GM23338 (cell line): ENCODE measurements around the gene BRSK2. TPM values are rescaled to one million over a fixed set of nuclear protein-coding genes. Genes with fewer than 3 reads are reported as not detected.

ENCODE experiments used
- ATAC-seq: fragments of 200-7000 bp; cut with Tn5 transposase; 3 replicates; pipeline ENCODE4 v1.9.1; 2020
- DNase-seq: peaks from one replicate; pipeline ENCODE4 v3.0.0-alpha.2; 2015; ENCODE audit warnings: low spot score
- H2AFZ ChIP-seq: fragments of 200-600 bp; sonication (generic); 2 replicates; pipeline ENCODE4 v1.8.0; 2016; ENCODE audit warnings: antibody characterized with exemption, mild to moderate bottlenecking, moderate library complexity
- H3F3A ChIP-seq: fragments of 200-600 bp; sonication (generic); replicated peaks from 2 replicates; pipeline ENCODE4 v1.8.0; 2017; ENCODE audit warnings: antibody characterized with exemption, mixed run types, low read depth
- H3K27ac ChIP-seq: fragments of 200-600 bp; sonication (generic); 2 replicates; pipeline ENCODE4 v1.6.1; 2016; ENCODE audit warnings: low read depth
- H3K27me3 ChIP-seq: fragments of 200-600 bp; sonication (generic); 2 replicates; pipeline ENCODE4 v1.8.0; 2016; ENCODE audit warnings: mild to moderate bottlenecking, mixed run types, moderate library complexity; ENCODE audit not compliant: insufficient read depth
- H3K36me3 ChIP-seq: fragments of 200-600 bp; sonication (generic); 2 replicates; pipeline ENCODE4 v1.8.0; 2016; ENCODE audit warnings: mild to moderate bottlenecking; ENCODE audit not compliant: insufficient read depth
- H3K4me1 ChIP-seq: fragments of 200-600 bp; sonication (generic); 2 replicates; pipeline ENCODE4 v1.8.0; 2016; ENCODE audit warnings: mild to moderate bottlenecking, moderate library complexity; ENCODE audit not compliant: insufficient read depth
- H3K4me2 ChIP-seq: fragments of 200-600 bp; sonication (generic); 2 replicates; pipeline ENCODE4 v1.7.1; 2017; ENCODE audit warnings: mixed run types
- H3K4me3 ChIP-seq: fragments of 200-600 bp; sonication (generic); 2 replicates; pipeline ENCODE4 v1.6.1; 2016; ENCODE audit warnings: mixed run types
- H3K79me2 ChIP-seq: fragments of 200-600 bp; sonication (generic); replicated peaks from 2 replicates; pipeline ENCODE4 v1.8.0; 2017; ENCODE audit warnings: mild to moderate bottlenecking; ENCODE audit not compliant: insufficient read depth
- H3K9me2 ChIP-seq: fragments of 200-600 bp; sonication (generic); 2 replicates; pipeline ENCODE4 v1.8.0; 2017; ENCODE audit not compliant: insufficient read depth
- H4K20me1 ChIP-seq: fragments of 200-600 bp; sonication (generic); replicated peaks from 2 replicates; pipeline ENCODE4 v1.8.0; 2017; ENCODE audit warnings: mild to moderate bottlenecking; ENCODE audit not compliant: insufficient read depth
- H3K27ac Mint-ChIP-seq: 2 replicates; pipeline ENCODE4 v1.8.0; 2020; ENCODE audit warnings: inconsistent platforms, mild to moderate bottlenecking, moderate library complexity, mixed read lengths
- H3K27me3 Mint-ChIP-seq: 3 replicates; pipeline ENCODE4 v1.8.0; 2022; ENCODE audit warnings: low read depth, mild to moderate bottlenecking, moderate library complexity, mixed read lengths, inconsistent platforms; ENCODE audit not compliant: insufficient read depth, poor library complexity
- H3K36me3 Mint-ChIP-seq: 3 replicates; pipeline ENCODE4 v1.8.0; 2021; ENCODE audit warnings: low read depth, mild to moderate bottlenecking, inconsistent platforms, moderate library complexity, mixed read lengths
- H3K4me1 Mint-ChIP-seq: 3 replicates; pipeline ENCODE4 v1.8.0; 2020; ENCODE audit warnings: mild to moderate bottlenecking, inconsistent platforms, mixed read lengths
- H3K4me3 Mint-ChIP-seq: 3 replicates; pipeline ENCODE4 v1.8.0; 2021; ENCODE audit warnings: moderate library complexity, mild to moderate bottlenecking, inconsistent platforms, mixed read lengths
- H3K9me3 Mint-ChIP-seq: 3 replicates; pipeline ENCODE4 v1.8.0; 2020; ENCODE audit warnings: moderate library complexity, mild to moderate bottlenecking, inconsistent platforms, mixed read lengths
- CREB1 ChIP-seq: fragments of 250-450 bp; sonication (Bioruptor Pico); IDR thresholded peaks from 2 replicates; pipeline ENCODE4 v1.5.0; 2020; ENCODE audit warnings: low read depth, mild to moderate bottlenecking, moderate library complexity
- JUNB ChIP-seq: IDR thresholded peaks from one replicate; pipeline ENCODE4 v1.6.1; 2016; ENCODE audit warnings: antibody characterized with exemption; ENCODE audit not compliant: unreplicated experiment
- NANOG ChIP-seq: IDR thresholded peaks from 2 replicates; pipeline ENCODE4 v1.6.1; 2016; ENCODE audit warnings: antibody characterized with exemption, borderline replicate concordance
- POLR2AphosphoS5 ChIP-seq: IDR thresholded peaks from 2 replicates; pipeline ENCODE4 v1.6.1; 2016; ENCODE audit warnings: antibody characterized with exemption, low read depth
- REST ChIP-seq: IDR thresholded peaks from one replicate; pipeline ENCODE4 v1.6.1; 2018; ENCODE audit warnings: antibody characterized with exemption; ENCODE audit not compliant: unreplicated experiment
- ZNF114 ChIP-seq: fragments of 250-450 bp; sonication (Bioruptor Pico); IDR thresholded peaks from 2 replicates; pipeline ENCODE4 v1.5.0; 2020; ENCODE audit warnings: mild to moderate bottlenecking, moderate library complexity
- polyA plus RNA-seq: library from polyadenylated mRNA; unstranded; fragments of >200 nt; fragmentation: Nextera tagmentation; extraction: Ambion mirVana; gene quantifications from 2 replicates; pipeline ENCODE4 v1.2.1, GENCODE V29; 2016
- total RNA-seq: library from RNA; depleted of rRNA; stranded (reverse); fragments of >200 nt; shearing (Covaris generic); gene quantifications from 2 replicates; pipeline ENCODE4 v1.2.3, GENCODE V29; 2014
- TF ChIP-seq, protein P1 (sequence below): fragments of 250-450 bp; sonication (Bioruptor Pico); IDR thresholded peaks from 2 replicates; pipeline ENCODE4 v1.5.0; 2020; ENCODE audit warnings: mild to moderate bottlenecking, moderate library complexity

Gene BRSK2
- total and polyA plus RNA-seq, 2 experiments from 2014 or later: 7.2 to 20.3 TPM

- no peak overlapping the region for H3K4me3 ChIP-seq
- H3K9me2 ChIP-seq: no peaks in the 10 kb centered on the region
- H2AFZ ChIP-seq: no peak overlapping the region
- TF ChIP-seq ZNF114 (CRISPR knock-in tag) (no peak), REST (no peak), POLR2AphosphoS5 (no peak), JUNB (no peak), NANOG (no peak), CREB1 (CRISPR knock-in tag) (no peak)
- TF ChIP-seq, protein P1, sequence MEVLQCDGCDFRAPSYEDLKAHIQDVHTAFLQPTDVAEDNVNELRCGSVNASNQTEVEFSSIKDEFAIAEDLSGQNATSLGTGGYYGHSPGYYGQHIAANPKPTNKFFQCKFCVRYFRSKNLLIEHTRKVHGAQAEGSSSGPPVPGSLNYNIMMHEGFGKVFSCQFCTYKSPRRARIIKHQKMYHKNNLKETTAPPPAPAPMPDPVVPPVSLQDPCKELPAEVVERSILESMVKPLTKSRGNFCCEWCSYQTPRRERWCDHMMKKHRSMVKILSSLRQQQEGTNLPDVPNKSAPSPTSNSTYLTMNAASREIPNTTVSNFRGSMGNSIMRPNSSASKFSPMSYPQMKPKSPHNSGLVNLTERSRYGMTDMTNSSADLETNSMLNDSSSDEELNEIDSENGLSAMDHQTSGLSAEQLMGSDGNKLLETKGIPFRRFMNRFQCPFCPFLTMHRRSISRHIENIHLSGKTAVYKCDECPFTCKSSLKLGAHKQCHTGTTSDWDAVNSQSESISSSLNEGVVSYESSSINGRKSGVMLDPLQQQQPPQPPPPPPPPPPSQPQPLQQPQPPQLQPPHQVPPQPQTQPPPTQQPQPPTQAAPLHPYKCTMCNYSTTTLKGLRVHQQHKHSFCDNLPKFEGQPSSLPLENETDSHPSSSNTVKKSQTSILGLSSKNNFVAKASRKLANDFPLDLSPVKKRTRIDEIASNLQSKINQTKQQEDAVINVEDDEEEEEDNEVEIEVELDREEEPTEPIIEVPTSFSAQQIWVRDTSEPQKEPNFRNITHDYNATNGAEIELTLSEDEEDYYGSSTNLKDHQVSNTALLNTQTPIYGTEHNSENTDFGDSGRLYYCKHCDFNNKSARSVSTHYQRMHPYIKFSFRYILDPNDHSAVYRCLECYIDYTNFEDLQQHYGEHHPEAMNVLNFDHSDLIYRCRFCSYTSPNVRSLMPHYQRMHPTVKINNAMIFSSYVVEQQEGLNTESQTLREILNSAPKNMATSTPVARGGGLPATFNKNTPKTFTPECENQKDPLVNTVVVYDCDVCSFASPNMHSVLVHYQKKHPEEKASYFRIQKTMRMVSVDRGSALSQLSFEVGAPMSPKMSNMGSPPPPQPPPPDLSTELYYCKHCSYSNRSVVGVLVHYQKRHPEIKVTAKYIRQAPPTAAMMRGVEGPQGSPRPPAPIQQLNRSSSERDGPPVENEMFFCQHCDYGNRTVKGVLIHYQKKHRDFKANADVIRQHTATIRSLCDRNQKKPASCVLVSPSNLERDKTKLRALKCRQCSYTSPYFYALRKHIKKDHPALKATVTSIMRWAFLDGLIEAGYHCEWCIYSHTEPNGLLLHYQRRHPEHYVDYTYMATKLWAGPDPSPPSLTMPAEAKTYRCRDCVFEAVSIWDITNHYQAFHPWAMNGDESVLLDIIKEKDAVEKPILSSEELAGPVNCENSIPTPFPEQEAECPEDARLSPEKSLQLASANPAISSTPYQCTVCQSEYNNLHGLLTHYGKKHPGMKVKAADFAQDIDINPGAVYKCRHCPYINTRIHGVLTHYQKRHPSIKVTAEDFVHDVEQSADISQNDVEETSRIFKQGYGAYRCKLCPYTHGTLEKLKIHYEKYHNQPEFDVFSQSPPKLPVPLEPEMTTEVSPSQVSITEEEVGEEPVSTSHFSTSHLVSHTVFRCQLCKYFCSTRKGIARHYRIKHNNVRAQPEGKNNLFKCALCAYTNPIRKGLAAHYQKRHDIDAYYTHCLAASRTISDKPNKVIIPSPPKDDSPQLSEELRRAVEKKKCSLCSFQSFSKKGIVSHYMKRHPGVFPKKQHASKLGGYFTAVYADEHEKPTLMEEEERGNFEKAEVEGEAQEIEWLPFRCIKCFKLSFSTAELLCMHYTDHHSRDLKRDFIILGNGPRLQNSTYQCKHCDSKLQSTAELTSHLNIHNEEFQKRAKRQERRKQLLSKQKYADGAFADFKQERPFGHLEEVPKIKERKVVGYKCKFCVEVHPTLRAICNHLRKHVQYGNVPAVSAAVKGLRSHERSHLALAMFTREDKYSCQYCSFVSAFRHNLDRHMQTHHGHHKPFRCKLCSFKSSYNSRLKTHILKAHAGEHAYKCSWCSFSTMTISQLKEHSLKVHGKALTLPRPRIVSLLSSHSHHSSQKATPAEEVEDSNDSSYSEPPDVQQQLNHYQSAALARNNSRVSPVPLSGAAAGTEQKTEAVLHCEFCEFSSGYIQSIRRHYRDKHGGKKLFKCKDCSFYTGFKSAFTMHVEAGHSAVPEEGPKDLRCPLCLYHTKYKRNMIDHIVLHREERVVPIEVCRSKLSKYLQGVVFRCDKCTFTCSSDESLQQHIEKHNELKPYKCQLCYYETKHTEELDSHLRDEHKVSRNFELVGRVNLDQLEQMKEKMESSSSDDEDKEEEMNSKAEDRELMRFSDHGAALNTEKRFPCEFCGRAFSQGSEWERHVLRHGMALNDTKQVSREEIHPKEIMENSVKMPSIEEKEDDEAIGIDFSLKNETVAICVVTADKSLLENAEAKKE: no peak
- no peak overlapping the region for H3K27ac ChIP-seq
- Mint-ChIP-seq H3K4me1 (no peaks in the 10 kb centered on the region; the same call in 2 of the 3 replicates), H3K36me3 (no peaks in the 10 kb centered on the region), H3K4me3 (no peak overlapping the region), H3K9me3 (no peaks in the 10 kb centered on the region), H3K27me3 (peaks cover 2% of the 10 kb centered on the region), H3K27ac (no peak overlapping the region)
- ATAC-seq: no peak
- no peaks in the 10 kb centered on the region for H3K79me2 ChIP-seq
- H3K27me3 ChIP-seq: no peaks in the 10 kb centered on the region
- no peaks in the 10 kb centered on the region for H3F3A ChIP-seq
- no peak for DNase-seq
- no peak overlapping the region for H3K4me2 ChIP-seq
- no peaks in the 10 kb centered on the region for H3K4me1 ChIP-seq
- H3K36me3 ChIP-seq: no peaks in the 10 kb centered on the region
- H4K20me1 ChIP-seq: peaks cover 7% of the 10 kb centered on the region
Measured at GRCh38 chr11:1473011-1473628, 83.4 kb downstream of the BRSK2 start.
